OCI-LY7 (cell line): ENCODE measurements around the gene FBH1. TPM values are rescaled to one million over a fixed set of nuclear protein-coding genes. Genes with fewer than 3 reads are reported as not detected.
"Not testable (repeated sequence)": the region's sequence is repeated elsewhere in the genome, so short reads cannot be mapped to it uniquely, and the experiment has no call there.

Source experiments
- BruUV-seq: library from RNA; stranded (reverse); fragments of 400-500 nt; replicated peaks from 2 replicates; lab custom pipeline; 2021; lab: Mats Ljungman, UMichigan
- CTCF ChIA-PET: fragments of 300-600 bp; sonication (Branson Sonifier 250); formaldehyde crosslinking; loops from one replicate; lab custom pipeline; 2022; ENCODE audit warnings: antibody characterized with exemption; ENCODE audit not compliant: unreplicated experiment; lab: Charles Lee
- POLR2A ChIA-PET: fragments of 300-600 bp; sonication (Branson Sonifier 250); formaldehyde crosslinking; loops from one replicate; lab custom pipeline; 2022; ENCODE audit warnings: antibody characterized with exemption; lab: Charles Lee
- DNase-seq: peaks from one replicate; pipeline ENCODE4 v3.0.0-alpha.2; 2015; ENCODE audit warnings: low spot score
- H2AFZ ChIP-seq: fragments of 200-600 bp; sonication (generic), shearing (Covaris generic); 2 replicates; pipeline ENCODE4 v1.6.1; 2014; ENCODE audit warnings: mild to moderate bottlenecking, antibody characterized with exemption, low read length, moderate library complexity
- H3K27ac ChIP-seq: fragments of 200-600 bp; sonication (generic); 2 replicates; pipeline ENCODE4 v1.5.1; 2014; ENCODE audit warnings: mixed run types, low read depth, mild to moderate bottlenecking, moderate library complexity, low read length, inconsistent platforms; ENCODE audit not compliant: poor library complexity, severe bottlenecking
- H3K36me3 ChIP-seq: fragments of 200-600 bp; sonication (generic); 2 replicates; pipeline ENCODE4 v1.6.1; 2014; ENCODE audit warnings: mild to moderate bottlenecking, antibody characterized with exemption, low read length, moderate library complexity, mixed read lengths; ENCODE audit not compliant: insufficient read depth
- H3K4me1 ChIP-seq: fragments of 200-600 bp; sonication (generic); 2 replicates; pipeline ENCODE4 v1.5.1; 2014; ENCODE audit warnings: mild to moderate bottlenecking, low read length; ENCODE audit not compliant: insufficient read depth, poor library complexity, severe bottlenecking
- H3K4me2 ChIP-seq: fragments of 200-600 bp; sonication (generic); 2 replicates; pipeline ENCODE4 v1.6.1; 2014; ENCODE audit warnings: mild to moderate bottlenecking, low read length
- H3K4me3 ChIP-seq: fragments of 200-600 bp; sonication (generic); 2 replicates; pipeline ENCODE4 v1.5.1; 2014; ENCODE audit warnings: mild to moderate bottlenecking, low read depth, low read length; ENCODE audit not compliant: poor library complexity, severe bottlenecking
- H3K79me2 ChIP-seq: fragments of 200-600 bp; sonication (generic); 2 replicates; pipeline ENCODE4 v1.6.1; 2016; ENCODE audit warnings: low read depth, mild to moderate bottlenecking, low read length, moderate library complexity, mixed read lengths; ENCODE audit not compliant: insufficient read depth
- H3K9me2 ChIP-seq: fragments of 200-600 bp; sonication (generic); 2 replicates; pipeline ENCODE4 v1.6.1; 2016; ENCODE audit warnings: mild to moderate bottlenecking, low read length, mixed read lengths; ENCODE audit not compliant: insufficient read depth
- H3K9me3 ChIP-seq: fragments of 200-600 bp; sonication (generic); 2 replicates; pipeline ENCODE4 v1.6.1; 2014; ENCODE audit warnings: mild to moderate bottlenecking, mixed run types, low read length, mixed read lengths
- H4K20me1 ChIP-seq: fragments of 200-600 bp; sonication (generic); 2 replicates; pipeline ENCODE4 v1.6.1; 2014; ENCODE audit warnings: mild to moderate bottlenecking, antibody characterized with exemption, low read length, moderate library complexity, mixed read lengths; ENCODE audit not compliant: insufficient read depth
- CTCF ChIP-seq: fragments of 200-600 bp; sonication (generic); conservative IDR thresholded peaks from 2 replicates; pipeline ENCODE4 v1.5.1; 2014; ENCODE audit warnings: mild to moderate bottlenecking, antibody characterized with exemption, low read length, moderate library complexity, mixed read lengths
- EZH2phosphoT487 ChIP-seq: fragments of 200-600 bp; sonication (generic); IDR thresholded peaks from 2 replicates; pipeline ENCODE4 v1.6.1; 2018; ENCODE audit warnings: low read depth, borderline replicate concordance, mild to moderate bottlenecking, mixed run types, antibody characterized with exemption, low read length, moderate library complexity, mixed read lengths
- intact Hi-C: fragments of 100-400 bp; cut with micrococcal nuclease; formaldehyde crosslinking; loops from one replicate; pipeline ENCODE4 v1.10.0; 2022; ENCODE audit not compliant: unreplicated experiment
- total RNA-seq, 2 experiments: library from RNA; depleted of rRNA in 1 of 2; stranded (reverse); fragments of >200 nt in 1 of 2; shearing (Covaris generic) in 1 of 2; gene quantifications; 2 replicates each; pipeline ENCODE4 v1.2.3, GENCODE V29; 2014 to 2022

Gene FBH1
- total RNA-seq, 2 experiments from 2014 or later: 58.1 to 65.6 TPM

- DNase-seq: no peak
- no TSS peak for BruUV-seq
- no peaks in the 10 kb centered on the region for H4K20me1 ChIP-seq
- no peaks in the 10 kb centered on the region for H3K9me3 ChIP-seq
- H3K9me2 ChIP-seq: no peaks in the 10 kb centered on the region
- H3K4me1 ChIP-seq: no peaks in the 10 kb centered on the region
- H3K4me3 ChIP-seq: no peak overlapping the region
- H3K4me2 ChIP-seq: no peak overlapping the region
- H3K27ac ChIP-seq: no peak overlapping the region
- ChIA-PET POLR2A (interaction anchor here (0.6 kb wide), 1 partner anchor 52 kb away, joined by 3 read pairs; no protein-coding TSS in a partner anchor), CTCF (no interaction called here)
- TF ChIP-seq CTCF: no peak
- TF ChIP-seq EZH2phosphoT487: no peak
- no peak overlapping the region for H2AFZ ChIP-seq
- no peaks in the 10 kb centered on the region for H3K36me3 ChIP-seq
- no peaks in the 10 kb centered on the region for H3K79me2 ChIP-seq
- intact Hi-C loops: loop anchor here (10.0 kb wide), 1 partner anchor 459 kb away; no protein-coding TSS in a partner anchor
Measured at GRCh38 chr10:5945561-5946418, 55.7 kb downstream of the FBH1 start.

GRCh38 chr10:5946419-5946775, 56.4 kb downstream of the FBH1 start:
- not testable (repeated sequence) for BruUV-seq

GRCh38 chr10:5946786-5947185, 56.7 kb downstream of the FBH1 start:
- Histone ChIP-seq H3K4me3 (no peak overlapping the region), H2AFZ (no peak overlapping the region), H3K36me3 (no peaks in the 10 kb centered on the region), H3K27ac (no peak overlapping the region), H3K9me3 (no peaks in the 10 kb centered on the region), H3K79me2 (no peaks in the 10 kb centered on the region), H4K20me1 (no peaks in the 10 kb centered on the region), H3K4me2 (no peak overlapping the region), H3K9me2 (no peaks in the 10 kb centered on the region), H3K4me1 (no peaks in the 10 kb centered on the region)
- no peak for TF ChIP-seq EZH2phosphoT487
- no peak for DNase-seq
- CTCF ChIA-PET: no interaction called here
- BruUV-seq: no TSS peak
- intact Hi-C loops: loop anchor here (10.0 kb wide), 1 partner anchor 458 kb away; no protein-coding TSS in a partner anchor
- POLR2A ChIA-PET: no interaction called here

More at GRCh38 chr10:5946419-5946775, 56.4 kb downstream of the FBH1 start:
- H3K9me2 ChIP-seq, H3K4me3 ChIP-seq, H2AFZ ChIP-seq, H3K79me2 ChIP-seq, H3K27ac ChIP-seq, H3K4me1 ChIP-seq, H3K36me3 ChIP-seq, DNase-seq, H3K9me3 ChIP-seq, CTCF ChIA-PET, H3K4me2 ChIP-seq, POLR2A ChIA-PET, H4K20me1 ChIP-seq: not testable (repeated sequence)
- intact Hi-C loops: loop anchor here (10.0 kb wide), 1 partner anchor 458 kb away; no protein-coding TSS in a partner anchor
